ENCODE measurements around the gene WDR18. TPM values are rescaled to one million over a fixed set of nuclear protein-coding genes. Genes with fewer than 3 reads are reported as not detected.
A peak's percentile ranks its signal among the peaks of the same experiment; 100 is the strongest.

WDR18 gene
- total RNA-seq, 6 donors from 2014 or later = 29.2 to 122 (median 38.6) TPM

DNA sequence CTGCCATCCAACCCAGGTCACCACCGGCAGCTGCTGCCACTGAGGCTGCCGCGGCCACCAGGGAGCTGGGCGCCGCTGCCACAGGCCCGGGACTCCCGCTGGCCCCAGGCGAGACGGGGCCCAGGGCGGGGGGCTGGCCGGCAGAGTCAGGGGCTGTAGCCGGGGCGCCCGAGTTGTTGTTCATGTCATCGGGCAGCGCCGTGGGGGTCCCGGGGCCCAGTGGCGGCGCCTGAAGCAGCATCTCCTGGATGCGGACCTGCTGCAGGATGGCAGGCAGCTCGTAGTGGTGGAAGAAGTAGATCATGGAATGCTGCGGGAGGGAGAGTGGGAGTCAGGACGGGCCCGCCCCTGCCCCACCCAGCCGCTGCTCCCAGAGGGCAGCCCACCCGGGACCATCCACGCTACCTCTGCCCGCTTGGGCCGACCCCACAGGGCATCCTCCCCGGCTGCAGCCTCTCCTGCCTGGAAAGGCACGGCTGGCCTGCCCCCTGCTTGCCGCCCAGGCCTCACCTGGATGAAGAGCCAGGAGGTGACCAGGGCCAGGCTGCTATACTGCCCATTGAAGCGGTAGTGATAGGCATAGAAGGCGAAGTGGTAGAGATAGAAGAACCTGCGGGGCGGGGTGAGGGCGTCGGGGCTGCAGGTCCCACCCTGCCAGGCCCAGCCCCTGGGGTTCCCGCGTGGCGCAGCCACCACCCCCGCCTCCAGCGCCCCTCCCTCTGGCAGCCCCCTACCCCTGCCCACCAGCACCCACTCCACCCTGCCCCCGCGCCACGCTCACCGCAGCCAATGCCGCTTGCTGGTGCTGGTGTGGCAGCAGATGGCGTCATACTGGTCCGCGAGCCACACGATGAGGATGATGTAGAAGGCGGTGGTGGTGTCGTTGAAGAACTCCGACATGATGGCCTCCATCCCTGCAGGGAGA, 26.7 kb downstream of the WDR18 start:
- peaks cover 13 to 76% (median 62%) of the 10 kb centered on the region in 4 donors for H3K36me3 ChIP-seq
- DNase-seq = peak in 1 of 2 donors; percentile 82
- ATAC-seq (ENCODE audit: low FRiP score in 2 of 2) = no peak
- peaks cover 6 to 14% (median 9%) of the 10 kb centered on the region in 4 donors for H3K4me1 ChIP-seq
- no peak overlapping the region for H3K4me3 ChIP-seq
- H3K9me3 ChIP-seq = no peaks in the 10 kb centered on the region
- no peaks in the 10 kb centered on the region for H3K27me3 ChIP-seq
- 93 to 94% methylated on average over 41 to 54 of the region's 56 CpGs for WGBS, 2 donors
- peak overlapping the region in 1 of 4 donors; percentile 7 for H3K27ac ChIP-seq
- TF ChIP-seq EP300 (IDR thresholded peaks at IDR 0.05) = no peak
- TF ChIP-seq POLR2AphosphoS5 (IDR thresholded peaks at IDR 0.05) = no peak
- no peak for TF ChIP-seq CTCF (IDR thresholded peaks at IDR 0.05)
- TF ChIP-seq POLR2A (IDR thresholded peaks at IDR 0.05) = no peak

- TF ChIP-seq POLR2A (IDR thresholded peaks at IDR 0.05) = no peak
- TF ChIP-seq EP300 (IDR thresholded peaks at IDR 0.05) = no peak
- TF ChIP-seq POLR2AphosphoS5 (IDR thresholded peaks at IDR 0.05) = no peak
- no peak for TF ChIP-seq CTCF (IDR thresholded peaks at IDR 0.05)
- Histone ChIP-seq H3K27ac (no peak overlapping the region), H3K4me3 (no peak overlapping the region), H3K4me1 (peaks cover 15 to 24% (median 19%) of the 10 kb centered on the region in 4 donors), H3K27me3 (no peaks in the 10 kb centered on the region), H3K36me3 (peaks cover 13 to 76% (median 62%) of the 10 kb centered on the region in 4 donors), H3K9me3 (no peaks in the 10 kb centered on the region)
- WGBS, 2 donors = 97 to 98% methylated on average over 22 to 31 of the region's 36 CpGs
- no peak for ATAC-seq (ENCODE audit: low FRiP score in 2 of 2)
- peak in 1 of 2 donors; percentile 83 for DNase-seq
These were observed 27.7 kb downstream of the WDR18 start for GRCh38 chr19:1011831-1012333.

DNA sequence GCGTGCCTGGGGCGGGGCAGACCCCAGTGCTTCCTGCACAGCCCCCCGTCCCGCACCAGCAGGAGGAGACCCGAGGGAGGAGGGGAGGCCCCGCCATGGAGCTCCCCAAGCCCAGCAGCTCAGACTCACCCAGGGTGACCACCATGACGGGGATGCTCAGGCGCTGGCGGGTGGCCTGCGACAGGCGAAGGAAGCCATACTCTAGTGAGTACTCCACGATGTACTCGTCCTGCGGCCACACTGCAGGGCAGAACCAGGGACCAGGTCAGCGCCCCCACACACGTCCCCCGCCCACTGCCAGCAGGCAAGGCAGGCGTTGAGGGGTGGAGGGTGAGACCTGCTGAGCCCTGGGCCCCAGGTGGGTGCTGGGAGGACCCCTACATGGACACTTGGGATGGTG, 28.2 kb downstream of the WDR18 start:
- DNase-seq = peak in 1 of 2 donors; percentile 80
- Histone ChIP-seq H3K9me3 (no peaks in the 10 kb centered on the region), H3K27me3 (no peaks in the 10 kb centered on the region), H3K36me3 (peaks cover 13 to 74% (median 62%) of the 10 kb centered on the region in 4 donors), H3K4me1 (peaks cover 20 to 29% (median 24%) of the 10 kb centered on the region in 4 donors), H3K4me3 (no peak overlapping the region), H3K27ac (no peak overlapping the region)
- WGBS, 2 donors = 91% methylated on average over 16 of the region's 18 CpGs; no CpG with 5 or more reads in 1 of the 2 donors
- ATAC-seq (ENCODE audit: low FRiP score in 2 of 2) = no peak
- TF ChIP-seq CTCF (IDR thresholded peaks at IDR 0.05) (no peak), POLR2AphosphoS5 (IDR thresholded peaks at IDR 0.05) (no peak), POLR2A (IDR thresholded peaks at IDR 0.05) (no peak), EP300 (IDR thresholded peaks at IDR 0.05) (no peak)

DNA sequence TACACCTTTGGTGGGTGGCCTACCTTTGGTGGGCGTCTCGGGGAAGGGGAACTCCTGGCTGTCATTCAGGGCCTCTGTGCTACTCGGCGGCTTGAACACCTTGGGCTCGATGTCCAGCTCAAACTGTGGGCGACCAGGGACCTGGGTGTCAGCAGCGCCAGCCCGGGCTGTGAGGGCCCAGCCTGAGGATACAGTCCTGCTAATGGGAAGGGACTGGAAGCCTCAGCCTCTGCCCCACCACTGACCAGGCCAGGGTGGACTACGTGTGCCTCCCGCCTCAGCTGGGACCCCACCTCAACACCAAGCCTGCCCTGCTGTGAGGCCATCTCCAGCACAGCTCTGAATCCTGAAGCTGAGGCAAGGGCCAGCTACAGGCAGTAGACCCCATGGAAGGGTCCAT, 29.1 kb downstream of the WDR18 start:
- peaks cover 13 to 67% (median 61%) of the 10 kb centered on the region in 4 donors for H3K36me3 ChIP-seq
- H3K27me3 ChIP-seq = no peaks in the 10 kb centered on the region
- ATAC-seq (ENCODE audit: low FRiP score in 2 of 2) (no peak), DNase-seq (peak in 1 of 2 donors; percentile 63)
- H3K9me3 ChIP-seq = no peaks in the 10 kb centered on the region
- TF ChIP-seq POLR2AphosphoS5 (IDR thresholded peaks at IDR 0.05) = no peak
- no peak for TF ChIP-seq EP300 (IDR thresholded peaks at IDR 0.05)
- no peak for TF ChIP-seq CTCF (IDR thresholded peaks at IDR 0.05)
- TF ChIP-seq POLR2A (IDR thresholded peaks at IDR 0.05) = no peak
- H3K27ac ChIP-seq = no peak overlapping the region
- no peak overlapping the region for H3K4me3 ChIP-seq
- WGBS, 2 donors = 100% methylated on average over 3 to 7 of the region's 10 CpGs
- peaks cover 28 to 38% (median 33%) of the 10 kb centered on the region in 4 donors for H3K4me1 ChIP-seq

All from upper lobe of left lung (tissue), 6 donors.